AG09309 (cell line): ENCODE data around the gene RNF151.
A peak's percentile ranks its signal among the peaks of the same experiment; 100 is the strongest.

ENCODE experiments used
- DNase-seq: peaks from one replicate; pipeline ENCODE4 v3.0.0-alpha.2; 2010; ENCODE audit warnings: low read depth
- H3K4me3 ChIP-seq: 2 replicates; pipeline ENCODE4 v1.5.1; 2011; ENCODE audit warnings: mild to moderate bottlenecking, low read depth, low read length, moderate library complexity; ENCODE audit not compliant: control insufficient read depth
- TF ChIP-seq, protein P1 (sequence below): IDR thresholded peaks from 2 replicates; pipeline ENCODE4 v1.5.1; 2011; ENCODE audit warnings: mild to moderate bottlenecking, low read depth, low read length, inconsistent platforms; ENCODE audit not compliant: insufficient read depth, control insufficient read depth; ENCODE audit errors: missing control alignments

RNF151 gene

DNA sequence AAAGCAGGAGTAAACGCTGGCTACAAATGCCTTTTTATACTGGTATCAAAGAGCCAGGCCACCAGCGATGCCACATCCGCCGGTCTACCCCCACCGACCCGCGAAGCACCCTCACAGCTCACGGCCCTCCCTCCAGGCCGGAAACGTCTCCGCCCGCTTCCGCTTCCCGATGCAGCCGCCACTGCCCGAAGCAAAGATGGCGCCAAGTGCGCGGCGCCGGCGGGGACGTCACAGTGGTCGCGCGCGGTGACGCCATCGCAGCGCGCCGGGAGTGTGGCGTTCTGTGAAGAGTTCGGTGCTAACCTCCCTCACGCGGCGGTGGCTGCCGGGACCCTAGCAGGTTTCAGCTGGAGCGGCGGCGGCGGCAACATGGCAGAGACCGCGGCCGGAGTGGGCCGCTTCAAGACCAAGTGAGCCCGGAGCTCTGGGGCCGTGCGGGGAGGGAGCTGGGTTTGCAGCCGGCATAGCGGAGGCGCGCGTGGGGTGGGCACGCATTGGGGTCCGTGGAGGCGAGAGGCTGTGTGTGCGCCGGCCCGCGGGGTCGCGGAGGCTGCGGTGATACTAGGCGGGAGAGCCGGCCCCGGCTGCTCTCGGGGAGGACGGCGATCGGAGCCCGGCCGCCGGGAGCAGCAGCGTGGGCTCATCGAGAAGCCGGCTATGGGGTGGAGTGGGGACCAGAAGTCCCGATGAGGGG, 5.3 kb downstream of the RNF151 start, which contains the start of gene TBL3:
Gene TBL3, plus strand, starts transcription at position 258 of the 694 bp plus-strand sequence. Its CDS starts 112 bp downstream, at position 370.
- peak; percentile 62 for DNase-seq
- peak within 1 kb of the TSS; percentile 92 for H3K4me3 ChIP-seq
- TF ChIP-seq, protein P1, sequence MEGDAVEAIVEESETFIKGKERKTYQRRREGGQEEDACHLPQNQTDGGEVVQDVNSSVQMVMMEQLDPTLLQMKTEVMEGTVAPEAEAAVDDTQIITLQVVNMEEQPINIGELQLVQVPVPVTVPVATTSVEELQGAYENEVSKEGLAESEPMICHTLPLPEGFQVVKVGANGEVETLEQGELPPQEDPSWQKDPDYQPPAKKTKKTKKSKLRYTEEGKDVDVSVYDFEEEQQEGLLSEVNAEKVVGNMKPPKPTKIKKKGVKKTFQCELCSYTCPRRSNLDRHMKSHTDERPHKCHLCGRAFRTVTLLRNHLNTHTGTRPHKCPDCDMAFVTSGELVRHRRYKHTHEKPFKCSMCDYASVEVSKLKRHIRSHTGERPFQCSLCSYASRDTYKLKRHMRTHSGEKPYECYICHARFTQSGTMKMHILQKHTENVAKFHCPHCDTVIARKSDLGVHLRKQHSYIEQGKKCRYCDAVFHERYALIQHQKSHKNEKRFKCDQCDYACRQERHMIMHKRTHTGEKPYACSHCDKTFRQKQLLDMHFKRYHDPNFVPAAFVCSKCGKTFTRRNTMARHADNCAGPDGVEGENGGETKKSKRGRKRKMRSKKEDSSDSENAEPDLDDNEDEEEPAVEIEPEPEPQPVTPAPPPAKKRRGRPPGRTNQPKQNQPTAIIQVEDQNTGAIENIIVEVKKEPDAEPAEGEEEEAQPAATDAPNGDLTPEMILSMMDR, result no peak

DNA sequence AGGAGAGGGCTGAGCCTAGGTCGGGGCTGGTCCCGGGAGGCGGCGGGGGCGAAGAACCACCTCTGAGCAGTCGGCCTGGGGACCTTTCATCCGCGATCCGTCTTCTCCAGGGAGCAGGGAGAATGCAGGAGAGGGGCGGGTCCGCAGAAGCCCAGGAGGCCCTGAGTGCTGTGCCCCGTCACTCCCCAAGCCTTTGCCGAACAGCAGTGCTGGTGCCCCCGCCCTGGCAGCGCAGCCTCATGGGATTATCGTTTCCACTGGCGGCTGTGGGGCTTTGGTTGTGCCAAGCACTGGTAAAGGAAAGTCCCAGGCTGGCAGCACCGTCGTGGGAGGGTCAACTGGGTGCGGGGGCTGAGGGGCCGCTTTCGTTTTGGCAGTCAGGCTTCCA, 5.8 kb downstream of the RNF151 start:
- H3K4me3 ChIP-seq, result peak overlapping the region; percentile 92
- TF ChIP-seq, protein P1, result no peak
- no peak for DNase-seq

DNA sequence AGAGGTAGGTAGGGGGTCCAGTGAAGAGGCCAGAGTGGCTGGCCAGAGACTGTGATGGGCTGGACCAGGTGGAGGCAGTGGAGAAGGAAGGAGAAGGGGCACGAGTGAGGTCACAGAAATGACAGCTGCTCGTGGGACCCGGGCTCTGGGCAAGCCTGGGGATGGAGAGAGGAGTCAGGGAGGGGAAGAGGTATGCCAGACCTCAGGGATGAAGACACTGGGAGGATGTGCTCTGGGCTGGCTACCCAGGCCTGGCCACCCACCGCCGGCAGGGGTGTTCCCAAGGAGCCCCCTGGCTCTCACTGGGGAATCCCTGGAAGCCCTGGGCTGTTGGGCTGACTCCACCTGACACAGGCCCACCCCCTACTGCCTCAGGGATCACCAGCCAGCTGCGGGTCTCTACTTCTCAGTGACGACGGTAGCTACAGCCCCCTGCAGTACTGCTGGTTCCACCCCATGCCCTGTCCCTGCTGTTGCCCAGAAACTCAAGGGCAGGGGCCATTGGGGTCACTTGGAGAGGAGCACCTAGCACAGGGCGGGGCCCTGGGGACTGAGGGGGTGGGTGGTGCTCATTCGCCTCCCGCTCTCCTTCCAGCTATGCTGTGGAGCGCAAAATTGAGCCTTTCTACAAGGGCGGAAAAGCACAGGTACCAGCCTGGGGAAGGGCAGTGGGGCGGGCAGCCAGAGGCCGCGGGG, 7.0 kb downstream of the RNF151 start:
- TF ChIP-seq, protein P1, result no peak
- H3K4me3 ChIP-seq, result no peak overlapping the region

DNA sequence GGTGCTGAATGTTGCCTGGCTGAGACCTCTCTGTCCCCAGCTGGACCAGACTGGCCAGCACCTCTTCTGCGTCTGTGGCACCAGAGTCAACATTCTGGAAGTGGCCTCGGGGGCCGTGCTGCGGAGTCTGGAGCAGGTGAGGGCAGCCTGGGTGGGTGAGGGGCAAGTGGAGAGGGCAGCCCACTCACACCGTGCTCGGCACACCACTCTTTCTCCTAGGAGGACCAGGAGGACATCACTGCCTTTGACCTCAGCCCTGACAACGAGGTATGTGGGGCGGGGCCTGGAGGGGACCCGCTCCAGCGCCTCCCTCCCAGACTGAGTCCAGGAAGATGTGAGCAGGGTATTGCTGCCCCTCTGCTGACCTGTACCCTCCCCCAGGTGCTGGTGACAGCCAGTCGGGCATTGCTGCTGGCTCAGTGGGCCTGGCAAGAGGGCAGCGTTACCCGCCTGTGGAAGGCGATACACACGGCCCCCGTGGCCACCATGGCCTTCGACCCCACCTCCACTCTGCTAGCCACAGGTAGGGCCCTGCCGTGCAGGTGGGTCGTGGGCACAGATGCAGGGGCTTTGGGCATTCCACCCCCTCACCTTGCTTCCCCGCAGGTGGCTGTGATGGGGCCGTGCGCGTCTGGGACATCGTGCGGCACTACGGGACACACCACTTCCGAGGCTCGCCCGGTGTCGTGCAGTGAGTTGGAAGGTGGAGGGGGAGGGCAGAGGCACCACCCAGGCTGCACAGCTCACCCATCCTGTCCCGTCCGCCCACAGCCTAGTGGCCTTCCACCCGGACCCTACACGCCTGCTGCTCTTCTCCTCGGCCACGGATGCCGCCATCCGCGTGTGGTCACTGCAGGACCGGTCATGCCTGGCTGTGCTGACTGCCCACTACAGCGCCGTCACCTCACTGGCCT, 7.8 kb downstream of the RNF151 start:
- DNase-seq, result no peak
- TF ChIP-seq, protein P1, result no peak
- no peak overlapping the region for H3K4me3 ChIP-seq

More for the DNA sequence above, 7.0 kb downstream of the RNF151 start:
- DNase-seq, result no peak

DNA sequence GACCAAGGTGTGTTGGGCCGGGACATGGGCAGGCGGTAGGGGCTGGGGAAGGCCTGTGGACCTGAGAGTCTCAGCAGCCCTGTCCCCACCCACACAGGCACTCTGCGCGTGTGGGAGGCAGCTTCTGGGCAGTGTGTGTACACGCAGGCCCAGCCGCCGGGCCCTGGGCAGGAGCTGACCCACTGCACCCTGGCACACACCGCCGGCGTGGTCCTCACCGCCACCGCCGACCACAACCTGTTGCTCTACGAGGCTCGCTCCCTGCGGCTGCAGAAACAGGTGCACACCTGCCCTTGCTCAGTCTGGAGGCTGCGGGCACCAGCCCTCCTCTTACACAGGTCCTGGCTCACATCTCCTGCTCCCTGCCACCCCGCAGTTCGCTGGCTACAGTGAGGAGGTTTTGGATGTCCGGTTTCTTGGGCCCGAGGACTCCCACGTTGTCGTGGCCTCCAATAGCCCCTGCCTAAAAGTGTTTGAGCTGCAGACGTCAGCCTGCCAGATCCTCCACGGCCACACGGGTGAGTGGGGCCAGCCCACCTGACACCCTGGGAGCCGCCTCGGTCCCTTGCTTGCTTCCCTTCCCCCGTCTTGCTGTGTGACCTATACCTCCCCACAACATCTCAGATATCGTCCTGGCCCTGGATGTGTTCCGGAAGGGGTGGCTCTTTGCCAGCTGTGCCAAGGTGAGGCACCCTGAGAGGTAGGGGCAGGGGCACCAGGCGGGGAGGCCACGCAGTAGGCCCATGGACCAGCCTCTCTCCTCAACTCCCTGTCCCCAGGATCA, 9.0 kb downstream of the RNF151 start:
- no peak for DNase-seq
- H3K4me3 ChIP-seq, result no peak overlapping the region
- TF ChIP-seq, protein P1, result no peak

DNA sequence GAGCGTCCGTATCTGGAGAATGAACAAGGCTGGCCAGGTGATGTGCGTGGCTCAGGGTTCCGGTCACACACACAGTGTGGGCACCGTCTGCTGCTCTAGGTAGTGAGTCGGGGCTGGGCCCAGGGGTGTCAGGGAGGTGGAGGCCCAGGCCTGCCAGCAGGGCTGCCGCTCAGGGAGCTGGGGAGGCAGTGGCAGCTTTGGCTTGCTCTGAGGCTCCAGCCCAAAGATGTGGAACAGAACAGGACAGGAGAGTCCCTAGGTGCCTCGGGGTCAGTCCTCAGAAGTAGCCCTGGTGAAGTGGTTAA, 9.5 kb downstream of the RNF151 start:
- H3K4me3 ChIP-seq, result no peak overlapping the region
- no peak for DNase-seq
- TF ChIP-seq, protein P1, result no peak
